Measurements from ENCODE around the gene DOC2A. TPM values are rescaled to one million over a fixed set of nuclear protein-coding genes. Genes with fewer than 3 reads are reported as not detected.

DOC2A gene
- total and polyA plus RNA-seq, 9 of the 15 experiments (the other 6 are each of a cell fraction or from before 2014, with no cell fraction given): 0.03 to 0.38 (median 0.28) TPM; not detected in 1

DNA sequence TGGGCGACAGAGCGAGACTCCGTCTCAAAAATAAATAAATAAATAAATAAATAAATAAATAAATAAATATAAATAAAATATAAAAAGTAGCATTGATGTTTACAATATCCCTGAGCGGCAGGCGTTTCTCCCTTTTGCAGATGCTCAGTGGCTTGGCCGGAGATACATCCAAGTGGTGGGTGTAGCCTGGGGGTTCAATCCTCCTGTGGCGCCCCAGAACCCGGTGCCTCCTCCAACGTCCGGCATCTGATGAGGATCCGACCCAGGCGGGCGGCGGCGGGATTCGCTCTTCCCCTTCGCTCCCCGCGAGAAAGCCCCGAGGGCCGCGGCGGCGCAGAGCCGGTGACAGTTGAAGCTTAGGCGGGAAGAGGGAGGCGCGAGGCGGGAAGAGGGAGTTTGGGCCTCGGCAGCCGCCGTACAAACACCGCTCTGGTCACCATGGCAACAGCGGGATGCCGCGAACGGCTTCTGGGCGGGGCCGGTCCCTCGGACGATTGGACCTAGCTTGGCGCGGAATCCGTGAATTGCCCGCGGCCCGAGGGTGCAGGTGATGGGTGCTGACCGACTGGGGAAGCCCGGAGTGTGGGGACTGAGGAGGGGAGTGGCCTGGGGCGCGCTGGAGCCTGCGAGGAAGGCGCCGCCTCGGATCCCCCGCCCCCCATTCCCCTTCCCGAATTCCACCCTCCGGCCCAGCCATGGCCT, 42.0 kb upstream of the DOC2A start (continued):
- TF ChIP-seq IRF1 (CRISPR knock-in tag; IDR thresholded peaks at IDR 0.05; ENCODE audit: borderline replicate concordance): no peak
- TF ChIP-seq, protein P1, sequence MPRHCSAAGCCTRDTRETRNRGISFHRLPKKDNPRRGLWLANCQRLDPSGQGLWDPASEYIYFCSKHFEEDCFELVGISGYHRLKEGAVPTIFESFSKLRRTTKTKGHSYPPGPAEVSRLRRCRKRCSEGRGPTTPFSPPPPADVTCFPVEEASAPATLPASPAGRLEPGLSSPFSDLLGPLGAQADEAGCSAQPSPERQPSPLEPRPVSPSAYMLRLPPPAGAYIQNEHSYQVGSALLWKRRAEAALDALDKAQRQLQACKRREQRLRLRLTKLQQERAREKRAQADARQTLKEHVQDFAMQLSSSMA (CRISPR knock-in tag; IDR thresholded peaks at IDR 0.05): no peak
- TF ChIP-seq RUNX1 (IDR thresholded peaks at IDR 0.05; ENCODE audit: low read depth): 0 out of 2 replicates have a peak, but pooled peaks have one; percentile 73
- TF ChIP-seq ILK (tag; IDR thresholded peaks at IDR 0.05; ENCODE audit: borderline replicate concordance, low read depth): no peak
- TF ChIP-seq C11orf30 (IDR thresholded peaks at IDR 0.05; ENCODE audit: low read depth): no peak
- no peak for TF ChIP-seq RBM39 (optimal IDR thresholded peaks at IDR 0.05; ENCODE audit: low read depth, low read length)
- no peak for TF ChIP-seq RFX5 (IDR thresholded peaks at IDR 0.05; ENCODE audit: low read depth, low read length)
- no peak for TF ChIP-seq ZBTB7A (IDR thresholded peaks at IDR 0.05; ENCODE audit: borderline replicate concordance, control insufficient read depth, low read depth, low read length)
- TF ChIP-seq, protein P2, sequence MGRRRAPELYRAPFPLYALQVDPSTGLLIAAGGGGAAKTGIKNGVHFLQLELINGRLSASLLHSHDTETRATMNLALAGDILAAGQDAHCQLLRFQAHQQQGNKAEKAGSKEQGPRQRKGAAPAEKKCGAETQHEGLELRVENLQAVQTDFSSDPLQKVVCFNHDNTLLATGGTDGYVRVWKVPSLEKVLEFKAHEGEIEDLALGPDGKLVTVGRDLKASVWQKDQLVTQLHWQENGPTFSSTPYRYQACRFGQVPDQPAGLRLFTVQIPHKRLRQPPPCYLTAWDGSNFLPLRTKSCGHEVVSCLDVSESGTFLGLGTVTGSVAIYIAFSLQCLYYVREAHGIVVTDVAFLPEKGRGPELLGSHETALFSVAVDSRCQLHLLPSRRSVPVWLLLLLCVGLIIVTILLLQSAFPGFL (CRISPR knock-in tag; IDR thresholded peaks at IDR 0.05): no peak
- no peak for TF ChIP-seq OTX1 (CRISPR knock-in tag; IDR thresholded peaks at IDR 0.05)
- peak; percentile 43; the same call in 1 of the 2 replicates for TF ChIP-seq PHF8 (IDR thresholded peaks at IDR 0.05; ENCODE audit: borderline replicate concordance, low read length)
- no peak for TF ChIP-seq ZBTB12 (CRISPR knock-in tag; IDR thresholded peaks at IDR 0.05)
- peak in 1 of 2 experiments; percentile 89; a peak in 2 of 4 replicates for TF ChIP-seq HDAC1 (IDR thresholded peaks at IDR 0.05)
- TF ChIP-seq TCF7L2 (IDR thresholded peaks at IDR 0.05; ENCODE audit: low read depth, low read length): no peak
- TF ChIP-seq RAD51 (IDR thresholded peaks at IDR 0.05; ENCODE audit: borderline replicate concordance, low read depth): no peak
- no peak for TF ChIP-seq BDP1 (IDR thresholded peaks at IDR 0.05; ENCODE audit: insufficient read depth, insufficient read length)
- no peak for TF ChIP-seq GABPB2 (CRISPR knock-in tag; conservative IDR thresholded peaks at IDR 0.05)
- TF ChIP-seq ZBED1 (IDR thresholded peaks at IDR 0.05): no peak
- TF ChIP-seq CBFA2T3 (IDR thresholded peaks at IDR 0.05): no peak
- peak; percentile 46; the same call in 1 of the 2 replicates for TF ChIP-seq ZNF24 (IDR thresholded peaks at IDR 0.05)
- peak; percentile 78 for TF ChIP-seq POU5F1 (IDR thresholded peaks at IDR 0.05; ENCODE audit: borderline replicate concordance, low read depth, low read length, partially characterized antibody)
- peak; percentile 42; the same call in 1 of the 2 replicates for TF ChIP-seq TCF3 (CRISPR knock-in tag; IDR thresholded peaks at IDR 0.05)
- TF ChIP-seq GATAD2B (IDR thresholded peaks at IDR 0.05; ENCODE audit: borderline replicate concordance): no peak
- TF ChIP-seq ZNF785 (CRISPR knock-in tag; IDR thresholded peaks at IDR 0.05): no peak
- TF ChIP-seq GTF2F1 (IDR thresholded peaks at IDR 0.05; ENCODE audit: low read depth, low read length): no peak
- no peak for TF ChIP-seq ZNF586 (CRISPR knock-in tag; conservative IDR thresholded peaks at IDR 0.05)
- TF ChIP-seq XRCC5 (IDR thresholded peaks at IDR 0.05; ENCODE audit: low read depth, low read length): no peak
